Testis (tissue), 3 donors: ENCODE measurements around the gene NPM3. TPM values are rescaled to one million over a fixed set of nuclear protein-coding genes. Genes with fewer than 3 reads are reported as not detected.

ENCODE experiments used
- DNase-seq: peaks from one replicate; pipeline ENCODE4 v3.0.0-alpha.2; 2019
- H3K27ac ChIP-seq, 2 donors: fragments of 200-600 bp; sonication (generic); one replicate each; pipeline ENCODE4 v1.5.1; 2019
- H3K27me3 ChIP-seq: fragments of 200-600 bp; sonication (generic); one replicate; pipeline ENCODE4 v1.5.1; 2019
- H3K36me3 ChIP-seq: fragments of 200-600 bp; sonication (generic); one replicate; pipeline ENCODE4 v1.5.1; 2017; ENCODE audit warnings: low read depth; ENCODE audit errors: missing control alignments
- H3K4me1 ChIP-seq: fragments of 200-600 bp; sonication (generic); one replicate; pipeline ENCODE4 v1.5.1; 2019
- H3K4me3 ChIP-seq, 2 donors: fragments of 200-600 bp; sonication (generic); one replicate each; pipeline ENCODE4 v1.5.1; 2017 to 2019
- H3K9me3 ChIP-seq: fragments of 200-600 bp; sonication (generic); one replicate; pipeline ENCODE4 v1.5.1; 2017
- POLR2A ChIP-seq: fragments of 450-650 bp; IDR thresholded peaks from one replicate; pipeline ENCODE4 v1.6.1; 2017; ENCODE audit warnings: antibody characterized with exemption, mild to moderate bottlenecking, moderate library complexity
- WGBS, 2 donors: methylation state at CpG; one replicate each; pipeline ENCODE4 v1.1.5; 2018; 5-methylcytosine and 5-hydroxymethylcytosine counted together
- intact Hi-C: fragments of 100-400 bp; cut with DNase I; formaldehyde crosslinking; loops from one replicate; pipeline ENCODE4 v1.15.1; 2023; ENCODE audit warnings: low total_unique reads
- polyA plus RNA-seq: library from polyadenylated mRNA; stranded (reverse); fragments of 350-450 nt; fragmentation: Illumina TruSeq; extraction: RNeasy Lipid Tissue Mini Kit (QIAGEN cat#74804); gene quantifications from one replicate; pipeline ENCODE4 v1.2.3, GENCODE V29; 2014; ENCODE audit warnings: low read depth, low replicate concordance; ENCODE audit not compliant: insufficient read depth
- total RNA-seq, 2 donors: library from RNA; depleted of rRNA; stranded (reverse); fragments of >200 nt; gene quantifications; one replicate each; pipeline ENCODE4 v1.2.3, GENCODE V29; 2016
- TF ChIP-seq, protein P1 (sequence below), 3 experiments: fragments of 450-650 bp in 2 of 3; fragments of 200-600 bp in 1 of 3; sonication (generic) in 1 of 3; IDR thresholded peaks; one replicate each; pipeline ENCODE4 v1.5.1; 2016 to 2019; ENCODE audit warnings: antibody characterized with exemption in 3 of 3, mild to moderate bottlenecking in 2 of 3, moderate library complexity in 1 of 3

NPM3 gene
- total and polyA plus RNA-seq, 3 donors from 2014 or later, result 38.9 to 64.5 (median 40.9) TPM

DNA sequence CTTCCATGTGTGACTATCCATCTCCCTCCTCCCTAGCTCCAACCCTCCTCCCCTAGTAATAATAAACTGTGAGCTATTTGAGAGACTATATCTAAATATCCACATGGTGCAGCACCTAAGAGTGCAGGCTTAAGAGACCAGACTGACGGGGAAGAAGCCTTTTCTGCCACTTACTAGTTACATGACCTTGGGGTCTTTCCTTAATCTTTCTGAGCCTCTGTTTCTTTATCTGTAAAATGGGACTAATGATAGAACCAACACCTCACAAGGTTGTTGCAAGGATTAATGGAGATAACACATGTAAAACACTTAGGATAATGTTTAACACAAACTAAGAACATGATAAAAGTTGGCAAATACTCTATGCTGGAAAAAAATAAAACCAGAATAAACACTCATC is 51.1 kb downstream of the NPM3 start:
- TF ChIP-seq, protein P1, sequence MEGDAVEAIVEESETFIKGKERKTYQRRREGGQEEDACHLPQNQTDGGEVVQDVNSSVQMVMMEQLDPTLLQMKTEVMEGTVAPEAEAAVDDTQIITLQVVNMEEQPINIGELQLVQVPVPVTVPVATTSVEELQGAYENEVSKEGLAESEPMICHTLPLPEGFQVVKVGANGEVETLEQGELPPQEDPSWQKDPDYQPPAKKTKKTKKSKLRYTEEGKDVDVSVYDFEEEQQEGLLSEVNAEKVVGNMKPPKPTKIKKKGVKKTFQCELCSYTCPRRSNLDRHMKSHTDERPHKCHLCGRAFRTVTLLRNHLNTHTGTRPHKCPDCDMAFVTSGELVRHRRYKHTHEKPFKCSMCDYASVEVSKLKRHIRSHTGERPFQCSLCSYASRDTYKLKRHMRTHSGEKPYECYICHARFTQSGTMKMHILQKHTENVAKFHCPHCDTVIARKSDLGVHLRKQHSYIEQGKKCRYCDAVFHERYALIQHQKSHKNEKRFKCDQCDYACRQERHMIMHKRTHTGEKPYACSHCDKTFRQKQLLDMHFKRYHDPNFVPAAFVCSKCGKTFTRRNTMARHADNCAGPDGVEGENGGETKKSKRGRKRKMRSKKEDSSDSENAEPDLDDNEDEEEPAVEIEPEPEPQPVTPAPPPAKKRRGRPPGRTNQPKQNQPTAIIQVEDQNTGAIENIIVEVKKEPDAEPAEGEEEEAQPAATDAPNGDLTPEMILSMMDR (IDR thresholded peaks at IDR 0.05), result no peak
- no peak for TF ChIP-seq POLR2A
- no peak for DNase-seq
- Histone ChIP-seq H3K36me3 (no peaks in the 10 kb centered on the region), H3K9me3 (no peaks in the 10 kb centered on the region), H3K27ac (no peak overlapping the region), H3K4me1 (no peaks in the 10 kb centered on the region), H3K4me3 (no peak overlapping the region), H3K27me3 (no peaks in the 10 kb centered on the region)
- WGBS, 2 donors, result 65 to 71% methylated on average over 1 of the region's 1 CpG
- intact Hi-C loops, result no loop called here

Other genes starting within 250 kb of the NPM3 start
- gene POLL, start 195.2 kb downstream of the NPM3 start, total RNA-seq, result 10 to 100 TPM; 50.3 to 53.5 TPM
- gene POLL, start 195.2 kb downstream of the NPM3 start, polyA plus RNA-seq, result 93.1 TPM
- gene DPCD, start 195.1 kb downstream of the NPM3 start, total RNA-seq, result 10 to 100 TPM; 70.9 to 87.6 TPM
- 267 TPM for gene DPCD, start 195.1 kb downstream of the NPM3 start, polyA plus RNA-seq
- 10 to 100 TPM; 62.5 to 76.1 TPM for gene FBXW4, start 88.3 kb downstream of the NPM3 start, total RNA-seq
- gene FBXW4, start 88.3 kb downstream of the NPM3 start, polyA plus RNA-seq, result 49.0 TPM
- 1 to 10 TPM in 1 of 2 donors, not detected in 1; 1.1 TPM for gene FGF8, start 7.3 kb downstream of the NPM3 start, total RNA-seq
- 0.41 TPM for gene FGF8, start 7.3 kb downstream of the NPM3 start, polyA plus RNA-seq
- 100 to 1,000 TPM; 161 to 215 TPM for gene OGA, start 35.0 kb upstream of the NPM3 start, total RNA-seq
- 93.3 TPM for gene OGA, start 35.0 kb upstream of the NPM3 start, polyA plus RNA-seq
- 1 to 10 TPM; 5.6 to 6.8 TPM for gene KCNIP2, start 60.4 kb upstream of the NPM3 start, total RNA-seq
- gene KCNIP2, start 60.4 kb upstream of the NPM3 start, polyA plus RNA-seq, result 5.1 TPM